NCI-H510A (cell line): ENCODE data around the gene CFAP69.

Experiments used
- DNase-seq: peaks from one replicate; lab custom pipeline; 2025; lab: John Stamatoyannopoulos, UW

CFAP69 gene

GRCh38 chr7:90244909-90245851 lies at the start of gene CFAP69:
Gene CFAP69, plus strand, starts transcription at chr7:90245174. Its CDS starts 251 bp downstream, at chr7:90245425.
- DNase-seq = peak; percentile 56

- DNase-seq = no peak
These were observed 43.3 kb upstream of the CFAP69 start for GRCh38 chr7:90201500-90202195.

- no peak for DNase-seq
These were observed 37.0 kb upstream of the CFAP69 start for GRCh38 chr7:90207956-90208355.

GRCh38 chr7:90209776-90210175 lies 35.2 kb upstream of the CFAP69 start:
- DNase-seq = no peak

GRCh38 chr7:90210475-90210874 lies 34.5 kb upstream of the CFAP69 start:
- no peak for DNase-seq

GRCh38 chr7:90210981-90211380 lies 34.0 kb upstream of the CFAP69 start:
- DNase-seq = no peak

- peak; percentile 73 for DNase-seq
These were observed 33.4 kb upstream of the CFAP69 start, which contains the start of gene STEAP2 for GRCh38 chr7:90211391-90212148. Gene STEAP2, plus strand, starts transcription at chr7:90211740. Its CDS starts 13,343 bp downstream, at chr7:90225083.

- no peak for DNase-seq
These were observed 32.9 kb upstream of the CFAP69 start for GRCh38 chr7:90212149-90212495.

- DNase-seq = no peak
These were observed 31.5 kb upstream of the CFAP69 start for GRCh38 chr7:90213521-90213920.

- no peak for DNase-seq
These were observed 28.8 kb upstream of the CFAP69 start for GRCh38 chr7:90216080-90216674.

GRCh38 chr7:90216771-90217170 lies 28.2 kb upstream of the CFAP69 start:
- DNase-seq = no peak

GRCh38 chr7:90222390-90222789 lies 22.6 kb upstream of the CFAP69 start:
- no peak for DNase-seq

GRCh38 chr7:90222811-90223725 lies 21.9 kb upstream of the CFAP69 start:
- DNase-seq = peak; percentile 11

- DNase-seq = no peak
These were observed 20.8 kb upstream of the CFAP69 start for GRCh38 chr7:90224195-90224594.

GRCh38 chr7:90225181-90225580 lies 19.8 kb upstream of the CFAP69 start:
- DNase-seq = no peak

- DNase-seq = no peak
These were observed 19.4 kb upstream of the CFAP69 start for GRCh38 chr7:90225601-90226000.

- DNase-seq = no peak
These were observed 17.7 kb upstream of the CFAP69 start for GRCh38 chr7:90227259-90227658.

GRCh38 chr7:90229682-90230081 lies 15.3 kb upstream of the CFAP69 start:
- DNase-seq = no peak

- DNase-seq = no peak
These were observed 14.1 kb upstream of the CFAP69 start for GRCh38 chr7:90230834-90231233.

- no peak for DNase-seq
These were observed 13.7 kb upstream of the CFAP69 start for GRCh38 chr7:90231304-90231703.

GRCh38 chr7:90232430-90232829 lies 12.5 kb upstream of the CFAP69 start:
- DNase-seq = no peak
